ENCODE measurements around the gene SVIL. TPM values are rescaled to one million over a fixed set of nuclear protein-coding genes. Genes with fewer than 3 reads are reported as not detected.
"Not testable (repeated sequence)": the region's sequence is repeated elsewhere in the genome, so short reads cannot be mapped to it uniquely, and the experiment has no call there.

The SVIL gene
- total and polyA plus RNA-seq, 8 donors, result 8.6 to 53.8 (median 20.4) TPM

- Histone ChIP-seq H3K4me3 (no peak overlapping the region), H3K9me3 (no peaks in the 10 kb centered on the region), H3K27me3 (no peaks in the 10 kb centered on the region), H3K4me1 (no peaks in the 10 kb centered on the region), H3K36me3 (peaks cover 0 to 10% (median 0%) of the 10 kb centered on the region in 3 donors), H3K27ac (no peak overlapping the region)
- TF ChIP-seq CTCF (IDR thresholded peaks at IDR 0.05), result no peak
- DNase-seq (no peak), FAIRE-seq (no peak), ATAC-seq (no peak)
- WGBS, 2 donors, result 80 to 83% methylated on average over 14 of the region's 14 CpGs
- intact Hi-C loops (cut with DNase I), result no loop called here
Measured at GRCh38 chr10:29470843-29471543, 163.8 kb downstream of the SVIL start.

GRCh38 chr10:29470355-29470705, 164.4 kb downstream of the SVIL start:
- no peaks in the 10 kb centered on the region for H3K4me1 ChIP-seq
- WGBS, 2 donors, result 90 to 92% methylated on average over 16 of the region's 16 CpGs
- H3K9me3 ChIP-seq, result no peaks in the 10 kb centered on the region
- H3K4me3 ChIP-seq, result no peak overlapping the region
- FAIRE-seq (no peak), DNase-seq (peak in 1 of 6 donors; percentile 70), ATAC-seq (peak in 2 of 4 donors; percentile 18 to 32)
- H3K36me3 ChIP-seq, result peaks cover 0 to 12% (median 0%) of the 10 kb centered on the region in 3 donors
- intact Hi-C loops (cut with DNase I), result no loop called here
- TF ChIP-seq CTCF (IDR thresholded peaks at IDR 0.05), result no peak
- H3K27me3 ChIP-seq, result no peaks in the 10 kb centered on the region
- no peak overlapping the region for H3K27ac ChIP-seq

GRCh38 chr10:29469481-29470354, 165.1 kb downstream of the SVIL start:
- 60 to 61% methylated on average over 28 of the region's 28 CpGs for whole genome bisulfite sequencing, 2 donors
- ATAC-seq, result peak; percentile 42 to 80 (median 58)
- H3K36me3 ChIP-seq, result peaks cover 0 to 18% (median 0%) of the 10 kb centered on the region in 3 donors
- H3K27me3 ChIP-seq, result no peaks in the 10 kb centered on the region
- H3K9me3 ChIP-seq, result no peaks in the 10 kb centered on the region
- no peak for FAIRE-seq
- DNase-seq, result peak in 4 of 6 donors; percentile 37 to 67 (median 52)
- H3K27ac ChIP-seq, result peak overlapping the region in 1 of 4 donors; percentile 22
- intact Hi-C loops (cut with DNase I), result no loop called here
- no peaks in the 10 kb centered on the region for H3K4me1 ChIP-seq
- H3K4me3 ChIP-seq, result peak overlapping the region in 1 of 4 donors; percentile 10
- no peak for TF ChIP-seq CTCF (IDR thresholded peaks at IDR 0.05)

- H3K4me3 ChIP-seq, result no peak overlapping the region
- H3K36me3 ChIP-seq, result peaks cover 0 to 37% (median 12%) of the 10 kb centered on the region in 3 donors
- no peaks in the 10 kb centered on the region for H3K9me3 ChIP-seq
- ATAC-seq (no peak), FAIRE-seq (no peak), DNase-seq (no peak)
- TF ChIP-seq CTCF (IDR thresholded peaks at IDR 0.05), result no peak
- H3K27ac ChIP-seq, result no peak overlapping the region
- no peaks in the 10 kb centered on the region for H3K27me3 ChIP-seq
- intact Hi-C loops (cut with DNase I), result no loop called here
- H3K4me1 ChIP-seq, result no peaks in the 10 kb centered on the region
- 90 to 96% methylated on average over 8 of the region's 8 CpGs for WGBS, 2 donors
Measured at GRCh38 chr10:29465384-29465783, 169.4 kb downstream of the SVIL start.

GRCh38 chr10:29464671-29465171, 170.1 kb downstream of the SVIL start:
- FAIRE-seq; H3K4me3 ChIP-seq; H3K27me3 ChIP-seq; H3K4me1 ChIP-seq; H3K9me3 ChIP-seq; H3K27ac ChIP-seq; intact Hi-C loops (cut with DNase I): not testable (repeated sequence)
- WGBS, 2 donors, result 50 to 56% methylated on average over 4 of the region's 4 CpGs
- H3K36me3 ChIP-seq, result peaks cover 0 to 43% (median 12%) of the 10 kb centered on the region in 3 donors
- ATAC-seq (peak; percentile 29 to 81 (median 68)), DNase-seq (peak in 3 of 6 donors; percentile 18 to 33 (median 31))

All from pancreas (tissue), 10 donors.